ENCODE data around the gene PREX1.

- TF ChIP-seq CTCF (conservative IDR thresholded peaks at IDR 0.05): no peak
- TF ChIP-seq EZH2 (IDR thresholded peaks at IDR 0.05; ENCODE audit: low read depth): no peak
Observed at GRCh38 chr20:48630342-48631075, 197.3 kb downstream of the PREX1 start.

All from PC-9 (cell line).